NCI-H748 treated with DMSO at 0.1 percent for 48 hours (cell line): ENCODE data around the gene SORCS2.

Experiments used
- DNase-seq: peaks from one replicate; lab custom pipeline; 2025; lab: John Stamatoyannopoulos, UW

The SORCS2 gene

DNA sequence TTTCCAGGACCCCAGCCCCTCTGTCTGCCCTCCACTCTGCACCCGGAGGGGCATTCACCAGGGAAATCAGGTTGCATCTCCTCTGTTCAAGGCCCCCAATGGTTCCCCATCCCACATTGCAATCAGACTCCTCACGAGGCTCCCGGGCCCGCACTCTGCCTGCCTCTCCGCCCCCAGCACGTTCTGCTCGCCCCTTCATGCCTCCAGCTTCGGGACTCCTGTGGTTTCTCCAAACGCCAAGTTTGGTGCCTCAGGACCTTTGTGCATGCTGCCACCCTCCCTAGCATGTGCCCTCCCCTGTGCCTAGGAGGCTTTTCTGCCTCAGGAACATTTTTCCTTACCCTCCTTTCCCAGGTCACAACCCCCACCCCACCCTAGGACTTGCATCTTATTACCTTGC, 426.0 kb downstream of the SORCS2 start:
- no peak for DNase-seq

DNA sequence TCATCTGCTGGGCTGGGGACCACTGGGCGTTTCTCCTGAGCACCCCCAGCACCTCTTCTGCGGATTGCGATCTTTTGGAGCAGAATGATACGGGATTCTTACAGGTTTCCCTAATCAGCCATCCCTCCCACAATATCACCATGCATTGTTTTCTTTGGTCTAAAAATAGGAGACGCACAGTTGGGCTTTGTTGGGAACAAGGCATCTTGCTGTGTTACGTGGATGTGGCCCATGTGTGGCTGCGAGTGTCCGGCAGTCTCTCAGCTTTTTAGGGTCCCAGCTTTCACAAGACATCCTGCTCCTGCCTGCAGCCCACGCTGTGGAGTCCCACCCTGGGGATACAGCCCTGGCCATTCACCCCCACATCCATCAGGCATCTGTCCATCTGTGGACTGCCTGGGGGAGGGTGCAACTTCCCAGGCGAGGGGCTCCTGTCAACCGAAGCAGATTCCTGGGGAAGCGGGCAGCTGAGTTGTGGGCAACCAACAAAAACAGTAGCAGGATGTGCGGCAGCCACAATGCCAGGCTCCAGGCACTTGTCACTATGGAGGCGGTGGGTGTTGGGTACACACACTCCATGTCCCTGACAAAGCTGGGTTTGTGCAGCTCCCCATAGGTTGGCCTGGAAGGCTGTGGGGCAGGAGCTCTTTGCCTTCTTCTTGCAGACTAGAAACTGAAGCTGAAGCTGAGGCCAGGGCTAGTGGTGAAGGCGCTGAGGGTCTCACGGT, 427.9 kb downstream of the SORCS2 start:
- no peak for DNase-seq

DNA sequence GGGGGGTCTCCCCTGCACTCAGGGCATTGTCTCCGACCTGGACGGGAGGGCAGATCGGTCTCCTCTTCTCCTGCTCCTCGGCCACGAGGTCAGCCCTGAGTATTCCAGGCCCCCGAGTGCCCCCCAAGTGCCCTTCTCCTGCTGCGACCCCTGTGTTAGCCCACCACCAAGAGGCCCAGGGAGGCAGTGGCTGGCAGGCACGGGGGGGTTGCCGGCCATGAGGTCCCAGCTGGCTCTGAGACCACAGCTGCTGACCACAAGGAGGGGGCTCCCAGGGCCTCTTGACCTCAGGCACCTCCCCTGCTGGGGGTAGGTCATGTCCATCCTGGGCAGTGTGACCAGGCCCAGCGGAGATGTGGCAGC, 428.5 kb downstream of the SORCS2 start:
- DNase-seq, result no peak

DNA sequence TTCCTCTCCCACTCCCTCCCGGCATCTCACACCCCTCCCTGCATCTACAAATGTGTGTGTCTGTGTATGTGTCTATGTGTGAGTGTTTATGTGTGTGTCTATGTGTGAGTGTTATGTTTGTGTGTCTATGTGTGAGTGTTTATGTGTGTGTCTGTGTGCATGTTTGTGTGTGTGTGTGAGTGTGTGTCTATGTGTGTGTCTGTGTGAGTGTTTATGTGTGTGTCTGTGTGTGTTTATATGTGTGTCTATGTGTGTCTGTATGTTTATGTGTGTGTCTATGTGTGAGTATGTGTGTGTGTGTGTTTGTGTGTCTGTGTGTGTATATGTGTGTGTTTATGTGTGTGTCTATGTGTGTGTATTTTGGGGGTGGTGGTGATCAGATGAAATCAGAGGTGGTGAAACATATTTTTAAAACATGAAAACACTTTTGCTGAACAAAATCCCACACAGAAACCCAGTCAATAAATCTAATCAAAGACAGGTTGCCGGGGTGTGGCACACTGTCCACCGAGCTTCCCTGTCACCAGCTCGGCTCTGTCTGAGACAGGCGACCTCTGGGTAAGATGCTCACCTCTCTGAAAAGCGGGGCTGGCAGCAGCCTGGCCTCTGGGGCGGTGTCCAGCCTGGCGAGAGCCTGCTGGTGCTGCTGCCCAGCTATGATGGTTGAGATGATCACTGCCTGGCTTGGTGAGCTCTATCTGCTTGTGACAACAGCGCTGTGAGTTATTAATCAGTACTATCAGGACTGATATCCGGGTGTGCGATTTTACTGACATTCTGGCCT, 429.1 kb downstream of the SORCS2 start:
- no peak for DNase-seq

DNA sequence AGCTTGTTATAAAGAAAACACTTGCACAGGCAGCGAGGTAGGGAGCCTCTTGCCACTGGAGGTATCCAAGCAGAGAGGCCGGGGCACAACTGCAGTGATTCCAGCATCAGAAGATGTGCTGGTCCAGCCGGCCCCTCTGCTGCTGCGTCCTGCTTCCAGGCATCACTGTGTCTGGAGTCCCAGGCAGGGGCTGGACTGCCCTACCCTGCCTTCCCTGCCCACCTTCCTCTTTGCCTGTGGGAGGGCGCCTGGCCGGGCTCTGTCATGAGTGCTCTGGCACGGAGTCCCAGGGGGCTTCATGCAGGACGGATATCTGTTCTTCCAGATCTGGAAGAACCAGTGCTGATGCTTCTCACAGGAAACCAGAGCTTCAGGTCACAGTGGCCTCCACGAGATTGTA, 430.0 kb downstream of the SORCS2 start:
- DNase-seq, result no peak

DNA sequence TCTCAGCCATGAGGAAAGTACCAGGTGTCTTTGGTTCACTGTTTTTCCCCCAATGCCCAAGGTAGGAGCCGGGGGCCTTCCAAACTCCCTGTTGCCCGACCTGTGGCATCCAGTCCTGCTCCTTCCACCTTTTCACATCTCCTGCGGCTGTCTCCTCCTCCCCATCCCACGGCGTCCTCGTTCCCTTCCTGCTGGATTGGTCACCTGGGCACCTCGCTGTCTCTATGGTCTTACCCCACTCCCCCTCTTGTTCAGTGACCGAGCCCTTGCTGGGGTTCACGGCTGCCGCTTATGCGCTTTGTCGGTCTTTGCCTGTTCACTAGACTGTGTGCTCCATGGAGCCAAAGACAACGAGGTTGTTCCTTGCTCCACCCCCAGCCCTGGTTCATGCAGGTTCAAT, 431.1 kb downstream of the SORCS2 start:
- no peak for DNase-seq

DNA sequence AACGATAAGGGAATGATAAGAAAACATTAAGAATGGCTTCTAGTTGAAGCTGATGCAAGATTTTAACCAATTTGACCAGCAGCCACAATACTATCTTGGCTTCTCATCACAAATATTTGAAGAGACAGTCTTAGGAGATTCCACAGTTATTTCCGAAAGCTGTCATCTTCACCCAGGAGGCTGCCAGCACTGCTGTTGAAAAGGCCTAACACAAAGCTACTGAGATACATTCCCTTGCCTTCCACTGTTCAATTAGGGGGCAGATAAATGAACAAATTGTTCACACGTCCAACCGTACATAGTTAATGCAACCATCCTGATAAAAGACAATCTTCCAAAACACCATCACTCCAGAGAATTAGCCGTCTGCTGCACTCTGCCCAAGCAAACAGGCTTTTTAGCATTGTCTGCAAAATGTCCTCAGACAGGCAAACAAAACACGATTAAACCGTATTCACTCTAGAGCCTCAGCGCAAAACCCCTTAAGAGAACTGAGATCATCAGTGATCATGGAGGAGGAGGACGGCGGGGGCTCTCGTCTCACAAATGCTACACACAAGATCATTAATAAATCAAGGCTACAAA, 432.1 kb downstream of the SORCS2 start:
- no peak for DNase-seq

DNA sequence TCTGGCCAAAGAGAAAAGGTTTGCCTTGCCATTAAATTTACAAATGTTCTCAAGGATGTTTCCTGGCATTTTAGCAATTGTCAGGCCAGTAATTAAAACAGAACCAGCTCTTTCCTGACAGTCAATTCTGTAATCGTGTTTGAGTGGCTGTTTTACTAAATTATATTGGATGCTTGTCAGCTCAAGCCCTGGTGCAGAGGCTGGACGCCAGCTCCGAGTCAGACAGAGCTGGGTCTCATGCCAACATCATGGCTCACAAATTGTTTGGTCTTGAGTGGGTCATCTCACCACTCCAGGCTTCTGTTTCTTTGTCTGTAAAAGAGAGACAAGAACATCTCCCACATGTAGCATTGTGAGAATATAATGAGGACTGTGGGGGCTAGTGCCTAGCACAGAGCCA, 432.7 kb downstream of the SORCS2 start:
- DNase-seq, result no peak

DNA sequence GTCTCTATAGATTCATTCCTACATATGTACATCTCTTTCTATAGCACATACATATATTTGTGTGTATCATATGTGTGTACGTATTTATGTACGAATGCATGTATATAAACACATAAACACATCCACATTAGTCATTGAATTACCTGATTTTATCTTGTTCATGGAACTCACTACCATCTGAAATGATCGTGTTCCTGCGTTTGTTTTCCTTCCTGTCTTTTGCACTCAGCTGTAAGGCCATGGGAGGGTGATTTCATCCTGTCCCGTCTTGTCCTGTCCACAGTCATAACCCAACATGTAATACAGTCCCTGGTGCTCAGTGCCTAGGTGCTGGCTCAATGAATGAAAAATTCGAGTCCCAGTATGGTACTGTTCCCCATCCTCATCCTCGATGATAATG, 434.2 kb downstream of the SORCS2 start:
- DNase-seq, result no peak

DNA sequence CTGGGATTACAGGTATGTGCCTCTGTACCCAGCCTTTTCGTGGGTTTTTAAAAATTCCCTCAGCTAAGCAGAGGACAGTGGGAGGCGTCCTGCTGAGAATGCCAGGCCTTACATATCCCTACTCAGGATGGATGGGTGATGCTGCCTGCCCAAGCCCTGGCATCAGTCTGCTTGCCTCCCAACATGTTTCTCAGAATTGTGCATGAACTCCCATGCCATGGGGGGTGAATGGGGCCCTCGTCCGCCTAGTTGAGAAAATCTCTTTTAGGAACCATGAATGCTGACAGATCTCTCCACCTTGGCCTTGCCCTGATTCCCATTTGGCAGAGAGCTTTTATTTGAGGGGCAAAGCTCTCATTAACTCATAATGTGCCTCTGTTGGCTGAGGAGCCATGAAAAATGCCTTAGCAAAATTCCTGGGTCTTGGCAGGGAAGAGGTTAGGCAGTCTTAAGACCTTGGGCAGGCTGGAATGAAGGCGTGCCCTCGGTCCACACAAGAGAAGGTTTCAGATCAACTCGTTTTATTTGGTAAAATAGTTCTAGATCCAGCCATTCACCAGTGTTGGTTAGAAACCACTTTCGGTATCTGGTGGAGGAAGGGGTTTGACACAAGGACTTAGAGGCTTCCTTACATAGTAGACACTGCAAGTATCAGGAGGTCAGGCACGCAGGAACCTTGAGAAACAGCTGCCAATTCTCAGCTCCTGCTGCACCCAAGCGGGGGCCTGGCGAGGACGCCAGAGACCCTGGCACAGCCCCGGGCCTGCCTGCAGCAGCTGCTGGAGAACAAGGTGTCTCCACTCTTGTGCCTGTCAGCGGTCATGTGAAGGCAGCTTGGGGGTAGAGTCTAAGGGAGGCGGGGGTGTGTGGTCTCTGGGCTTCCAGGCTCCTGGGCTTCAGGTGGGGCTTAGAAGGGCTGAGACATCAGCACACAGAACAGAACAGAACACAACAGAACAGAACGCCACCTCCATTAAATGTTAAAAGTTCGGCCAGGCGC, 435.2 kb downstream of the SORCS2 start:
- DNase-seq, result no peak

DNA sequence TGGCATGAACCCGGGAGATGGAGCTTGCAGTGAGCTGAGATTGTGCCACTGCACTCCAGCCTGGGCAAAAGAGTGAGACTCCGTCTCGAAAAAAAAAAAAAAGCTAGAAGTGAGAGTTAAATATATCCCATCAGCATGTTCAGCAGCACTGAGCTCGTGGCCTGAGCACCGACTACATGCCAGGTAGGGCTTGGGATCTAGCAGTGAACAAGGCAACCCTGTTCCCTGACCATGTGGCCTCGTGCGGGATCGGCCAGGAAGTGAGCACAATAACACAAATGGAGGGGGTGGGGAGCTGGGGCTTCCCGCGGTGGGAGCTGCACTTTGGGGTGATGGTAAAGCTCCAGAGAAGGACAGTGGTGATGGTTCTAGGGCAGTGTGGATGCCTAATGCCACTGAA, 436.1 kb downstream of the SORCS2 start:
- no peak for DNase-seq

DNA sequence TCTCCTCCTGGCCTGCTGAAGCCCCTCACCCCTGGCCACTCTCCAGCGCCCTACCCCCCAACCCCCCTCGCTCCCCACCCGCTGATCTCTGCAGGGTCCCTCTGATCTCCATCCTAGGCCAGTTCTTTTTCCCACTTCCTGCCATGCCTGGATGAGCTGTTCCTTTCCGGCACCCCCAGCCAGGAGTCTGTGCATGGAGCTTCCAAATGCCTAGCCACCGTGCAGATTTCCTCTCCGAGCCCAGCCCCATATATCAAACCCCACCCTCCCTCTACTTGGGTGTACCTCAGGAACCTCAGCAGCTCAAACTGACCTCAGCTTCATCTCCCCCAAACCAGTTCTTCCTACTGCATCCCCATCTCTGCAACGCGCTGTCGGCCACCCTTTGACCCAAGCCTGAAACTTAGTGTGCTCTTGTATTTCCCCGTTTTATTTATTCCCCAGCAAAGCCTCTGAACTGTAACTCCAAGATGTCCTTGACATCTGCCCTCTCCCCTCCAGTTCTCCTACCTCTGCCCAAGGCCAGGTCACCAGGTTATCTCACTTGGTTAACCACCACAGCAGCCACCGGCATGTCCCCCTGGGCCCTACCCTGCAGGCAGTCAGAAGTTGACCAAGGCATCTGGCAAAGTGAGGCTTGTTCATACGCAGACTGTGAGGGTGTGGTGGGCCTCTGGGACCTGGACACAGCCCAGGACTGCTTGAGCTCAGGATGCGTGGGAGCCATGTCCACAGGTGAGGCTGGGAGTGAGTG, 437.3 kb downstream of the SORCS2 start:
- DNase-seq, result no peak

DNA sequence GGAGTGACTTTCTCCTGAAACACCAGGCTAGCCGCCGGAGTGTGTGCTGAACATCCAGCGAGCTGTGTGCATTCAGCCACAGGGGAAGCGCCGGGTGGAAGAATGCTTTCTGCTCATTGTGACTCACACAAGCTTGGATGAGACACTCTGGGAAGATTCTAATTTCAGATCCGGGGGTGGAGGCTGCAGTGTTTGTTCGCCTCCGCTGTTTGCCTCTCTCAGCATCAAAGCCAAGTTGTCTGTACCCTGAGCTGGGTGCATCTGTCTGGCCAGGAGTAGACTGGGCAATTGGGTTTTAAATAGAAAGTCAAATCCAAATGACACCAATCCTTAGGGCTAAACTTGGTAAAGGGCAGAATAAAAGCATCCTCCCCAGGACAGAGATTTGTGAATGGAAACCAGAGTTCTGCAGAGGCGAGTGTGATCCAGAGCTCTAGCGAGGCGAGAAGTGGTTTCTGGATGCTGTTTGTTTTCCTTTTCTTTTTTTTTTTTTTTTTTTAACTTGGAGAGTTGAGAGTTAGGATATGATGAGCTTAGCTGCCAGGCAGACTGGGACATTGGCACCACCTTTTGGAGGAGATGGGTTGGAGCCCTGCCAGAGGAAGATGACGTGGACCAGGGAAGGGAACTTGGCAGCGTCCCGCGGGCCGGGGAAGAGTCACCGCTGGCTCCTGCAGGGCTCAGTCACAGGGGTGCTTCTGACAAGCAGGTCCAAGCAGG, 438.4 kb downstream of the SORCS2 start:
- DNase-seq, result no peak

DNA sequence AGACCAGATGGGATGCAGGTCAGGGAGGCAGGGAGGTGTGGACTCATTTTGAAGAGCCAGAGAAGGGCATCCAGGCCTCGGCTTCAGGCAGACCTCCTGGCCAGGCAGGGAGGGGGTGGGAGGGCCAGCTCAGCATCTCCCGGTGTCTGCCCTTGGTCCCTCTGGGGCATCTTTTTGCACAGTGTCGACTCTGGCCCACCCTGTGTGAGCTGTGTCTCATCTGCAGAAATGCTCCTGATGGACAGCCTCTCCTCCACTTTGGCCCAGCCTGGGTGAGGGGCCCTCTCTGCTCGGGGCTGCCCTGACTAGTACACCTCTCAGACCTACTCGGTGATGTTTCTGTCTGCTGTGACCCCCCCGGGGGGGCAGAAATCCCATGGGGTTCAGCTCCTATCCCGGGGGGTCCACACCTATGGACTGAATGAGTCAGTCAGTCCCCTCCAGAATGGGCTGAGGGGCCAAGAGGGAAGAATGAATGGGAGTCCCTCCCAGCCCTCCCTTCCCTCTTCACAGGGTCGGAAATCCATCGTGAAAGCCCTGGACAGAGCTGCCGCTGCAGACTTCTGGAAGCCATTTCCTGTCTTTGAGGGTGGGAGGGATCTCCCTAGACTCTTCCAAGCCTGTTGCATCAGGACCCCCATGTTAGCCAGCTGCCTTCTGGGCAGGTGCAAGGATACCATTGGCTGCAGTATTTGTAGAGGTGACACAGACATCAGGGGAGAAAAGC, 439.1 kb downstream of the SORCS2 start:
- DNase-seq, result no peak

DNA sequence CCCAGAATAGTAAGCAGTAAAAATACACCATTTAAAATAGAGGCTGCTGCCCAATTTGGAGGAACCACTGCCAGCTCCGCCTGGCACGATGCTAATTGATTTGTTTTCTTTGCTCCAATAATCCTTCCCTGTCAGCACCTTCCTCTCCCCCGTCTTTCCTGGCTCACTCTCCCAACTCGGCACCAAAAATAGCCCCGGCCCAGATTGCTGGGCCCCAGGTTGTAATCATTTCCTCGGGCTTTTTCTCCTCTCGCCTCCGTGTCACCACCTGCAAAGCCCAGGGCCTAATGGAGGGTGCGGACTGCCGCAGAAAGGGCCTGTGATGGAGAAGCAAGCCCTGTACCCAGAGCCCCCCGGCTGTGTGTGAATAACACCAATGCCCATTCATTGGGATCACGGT, 440.0 kb downstream of the SORCS2 start:
- DNase-seq, result no peak

DNA sequence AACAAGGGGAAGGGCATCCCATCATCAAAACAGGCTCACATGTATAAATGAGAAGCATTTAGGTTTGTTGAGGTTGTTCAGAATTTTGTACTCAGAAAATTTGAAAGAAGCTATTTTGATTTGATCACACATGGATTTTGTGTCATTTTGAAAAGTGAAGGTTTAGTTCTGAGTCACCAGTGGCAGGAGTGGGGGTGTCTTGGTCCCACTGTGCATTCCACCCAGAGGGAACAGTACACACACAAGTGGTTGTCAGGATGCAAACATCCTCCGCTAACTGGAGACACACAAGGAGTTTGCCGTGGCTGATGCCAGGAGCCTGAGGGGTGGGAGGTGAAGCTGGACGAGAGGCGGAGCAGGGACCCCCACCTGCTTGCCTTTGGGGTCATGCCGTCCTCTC, 440.6 kb downstream of the SORCS2 start:
- DNase-seq, result no peak

DNA sequence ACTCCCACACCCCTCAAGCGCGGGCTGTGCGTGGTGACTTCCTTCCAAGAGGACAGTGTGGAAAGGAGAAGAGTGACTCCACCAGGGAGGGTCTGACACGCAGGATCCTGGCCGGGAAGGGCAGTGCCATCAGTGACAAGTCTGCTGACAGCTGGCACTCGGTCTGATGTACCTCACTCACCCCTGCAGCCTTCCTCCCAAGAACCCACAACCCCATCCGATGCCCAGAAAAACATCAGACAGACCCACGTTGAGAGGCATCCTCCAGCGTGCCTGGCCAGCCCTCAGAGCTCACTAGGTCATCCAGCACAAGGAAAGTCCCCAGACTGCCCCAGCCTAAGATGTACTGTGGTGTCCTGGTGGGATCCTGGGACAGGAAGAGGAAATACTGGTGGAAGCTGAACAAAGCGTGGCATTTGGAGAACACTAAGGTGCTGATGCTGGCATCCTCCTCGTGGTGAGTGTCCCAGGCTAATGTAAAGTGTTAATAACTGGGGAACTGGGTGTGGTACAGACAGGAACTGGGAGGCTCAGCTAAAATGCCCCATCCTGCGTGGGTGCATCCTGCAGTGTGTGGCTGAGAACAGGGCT, 442.4 kb downstream of the SORCS2 start:
- DNase-seq, result no peak

DNA sequence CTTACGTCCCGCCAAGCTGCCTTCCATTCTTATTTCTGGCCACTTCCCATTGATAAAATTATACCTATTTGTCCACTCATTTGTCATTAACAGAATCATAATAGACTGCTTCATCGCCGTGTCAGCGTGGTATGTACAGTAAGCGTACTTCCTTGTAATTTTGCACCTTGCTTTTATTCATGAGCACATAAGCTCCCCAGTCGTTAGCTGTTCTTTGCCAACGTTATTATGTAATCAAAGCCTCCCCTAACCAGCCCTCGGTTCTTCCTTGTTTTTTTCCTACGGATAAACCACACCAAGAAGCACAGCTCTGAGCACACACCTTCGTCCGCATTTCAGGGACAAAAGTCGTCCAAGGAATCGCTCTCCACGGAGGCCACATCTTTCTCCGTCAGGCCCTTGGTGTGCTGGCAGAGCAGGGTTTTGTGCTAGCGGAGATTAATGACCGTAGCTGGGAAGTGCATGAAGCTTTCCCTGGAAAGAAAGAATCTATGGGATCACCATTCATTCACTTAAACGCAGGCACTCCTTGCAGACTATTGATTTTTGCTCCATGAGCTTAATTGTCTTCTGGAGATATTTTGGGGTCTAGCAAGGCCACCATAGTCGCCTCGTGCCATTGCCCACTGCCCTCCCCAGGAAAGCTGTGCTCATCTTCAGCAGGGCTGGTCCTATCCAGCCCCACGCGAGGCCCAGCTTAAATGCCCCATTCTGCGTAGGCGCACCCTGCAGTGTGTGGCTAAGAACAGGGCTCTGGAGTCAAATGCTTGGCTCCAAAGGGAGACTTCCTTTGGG, 443.3 kb downstream of the SORCS2 start:
- peak; percentile 3 for DNase-seq

DNA sequence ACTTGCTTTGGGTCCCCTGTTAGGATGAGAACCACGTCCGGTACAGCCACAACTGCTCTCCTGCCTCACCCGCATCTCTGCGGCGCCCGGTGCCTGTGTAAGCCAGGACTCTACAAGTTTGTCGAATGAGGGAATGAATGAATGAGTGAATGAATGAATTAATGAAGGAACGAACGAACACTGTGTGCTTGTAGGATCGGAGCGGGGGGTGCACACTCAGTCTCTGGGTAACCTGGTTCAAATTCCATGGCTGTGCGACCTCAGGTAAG, 443.8 kb downstream of the SORCS2 start:
- DNase-seq, result no peak
